HG03457 (cell line): ENCODE measurements around the gene DYNC2I2.
"Not testable (repeated sequence)": the region's sequence is repeated elsewhere in the genome, so short reads cannot be mapped to it uniquely, and the experiment has no call there.

Experiments used
- ATAC-seq: cut with Tn5 transposase; IDR thresholded peaks from one replicate; pipeline ENCODE4 v1.9.1; 2021; ENCODE audit warnings: moderate number of reproducible peaks; ENCODE audit not compliant: unreplicated experiment

The DYNC2I2 gene

DNA sequence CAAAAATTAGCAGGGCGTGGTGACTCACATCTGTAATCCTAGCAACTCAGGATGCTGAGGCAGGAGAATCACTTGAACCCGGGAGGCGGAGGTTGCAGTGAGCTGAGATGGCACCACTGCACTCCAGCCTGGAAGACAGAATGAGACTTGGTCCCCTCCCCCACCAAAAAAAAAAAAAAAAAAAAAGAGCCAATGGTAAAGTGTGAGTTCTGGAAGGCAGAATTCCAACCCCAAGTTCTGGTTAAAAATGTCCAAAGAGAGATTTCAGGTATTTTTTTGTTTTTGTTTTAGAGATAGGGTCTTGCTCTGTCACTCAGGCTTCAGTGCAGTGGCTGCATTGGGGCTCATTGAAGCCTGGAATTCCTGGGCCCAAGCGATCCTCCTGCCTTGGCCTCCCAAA, 30.8 kb upstream of the DYNC2I2 start:
- no peak for ATAC-seq

DNA sequence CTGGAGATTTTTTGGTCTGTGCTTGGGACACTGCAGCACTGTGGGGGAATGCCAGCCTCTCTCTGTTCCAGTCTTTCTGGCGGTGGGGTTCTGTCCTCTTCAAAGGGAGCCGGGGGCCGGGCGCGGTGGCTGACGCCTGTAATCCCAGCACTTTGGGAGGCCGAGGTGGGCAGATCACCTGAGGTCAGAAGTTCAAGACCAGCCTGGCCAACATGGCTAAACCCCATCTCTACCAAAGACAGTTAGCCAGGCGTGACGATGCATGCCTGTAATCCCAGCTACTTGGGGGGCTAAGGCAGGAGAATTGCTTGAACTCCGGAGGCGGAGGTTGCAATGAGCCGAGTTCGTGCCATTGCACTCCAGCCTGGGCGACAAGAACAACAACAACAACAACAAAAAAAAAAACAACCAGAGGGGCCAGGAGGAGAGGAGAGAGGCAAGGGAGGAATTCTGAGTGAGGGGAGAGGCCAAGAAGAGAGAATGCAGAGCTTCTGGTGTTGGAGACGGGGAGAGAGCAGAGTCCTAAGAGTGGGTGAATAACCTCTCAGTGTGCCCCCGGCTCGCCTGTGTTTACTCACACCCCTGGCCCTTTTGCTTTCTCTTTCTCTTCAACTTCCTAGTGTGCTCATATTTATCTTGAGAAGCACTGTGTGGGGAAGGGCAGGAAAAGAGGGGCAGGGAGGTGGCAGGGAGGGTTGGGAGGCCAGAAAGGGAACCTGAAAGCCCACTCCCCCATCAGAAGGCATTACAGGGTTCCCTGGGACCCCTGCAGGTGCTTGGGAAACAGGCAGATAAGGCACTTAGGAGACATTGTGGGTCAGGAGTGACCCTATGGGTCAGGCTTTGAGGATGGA, 29.2 kb upstream of the DYNC2I2 start:
- no peak for ATAC-seq

DNA sequence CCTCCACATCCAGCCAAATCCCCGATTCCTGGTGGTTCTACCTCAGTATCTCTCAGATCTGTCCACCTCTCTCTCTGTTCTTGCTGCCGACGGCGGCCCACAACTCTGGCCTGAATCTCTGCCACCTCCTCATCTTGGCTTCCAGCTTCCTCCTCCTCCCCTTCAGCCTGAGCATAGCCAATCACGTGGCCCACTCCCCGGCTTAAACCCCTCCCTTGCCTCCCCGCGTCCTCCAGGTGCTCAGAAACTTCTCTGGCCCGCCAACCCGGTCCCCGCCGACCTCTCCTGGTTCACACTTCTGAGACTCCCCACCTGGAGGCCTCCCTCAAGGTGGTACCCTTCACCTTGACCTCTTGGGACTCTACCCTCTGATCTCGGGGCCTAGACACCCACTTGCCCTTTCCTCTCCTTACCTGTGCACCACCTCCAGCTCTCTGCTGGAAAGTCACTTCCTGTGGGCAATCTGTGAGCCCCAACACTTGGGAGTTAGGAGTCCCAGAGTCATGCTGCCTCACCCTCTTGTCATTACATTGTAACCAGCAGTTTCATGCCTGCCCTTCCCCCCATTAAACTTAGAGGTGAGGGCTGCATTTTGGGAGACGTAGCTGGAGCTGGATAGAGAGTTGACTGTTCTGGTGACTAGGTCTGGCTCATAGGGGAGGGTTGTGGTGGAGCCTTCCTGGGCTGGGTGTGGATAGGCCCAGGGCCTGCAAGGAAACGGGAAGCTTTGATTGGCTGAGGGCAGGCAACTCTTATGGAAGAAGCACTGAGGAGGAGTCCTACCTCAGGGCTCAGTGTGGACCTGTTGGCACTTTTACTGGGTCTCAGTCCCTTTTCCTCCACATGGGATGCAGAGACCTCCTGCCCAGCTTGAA, 27.9 kb upstream of the DYNC2I2 start:
- ATAC-seq, result no peak

DNA sequence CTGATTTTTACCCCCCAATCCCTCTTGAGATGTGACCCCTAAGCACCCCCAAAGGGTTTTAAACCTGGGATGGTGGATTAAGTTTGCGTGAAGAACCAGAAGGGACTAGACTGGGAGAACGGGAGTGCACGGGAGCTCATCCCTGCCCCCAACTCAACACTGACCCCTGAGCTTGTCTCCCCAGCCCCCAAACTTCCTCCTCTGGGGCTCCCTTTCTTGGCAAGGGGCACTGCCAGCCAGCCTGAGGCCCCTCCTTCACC, 27.3 kb upstream of the DYNC2I2 start:
- ATAC-seq, result no peak

DNA sequence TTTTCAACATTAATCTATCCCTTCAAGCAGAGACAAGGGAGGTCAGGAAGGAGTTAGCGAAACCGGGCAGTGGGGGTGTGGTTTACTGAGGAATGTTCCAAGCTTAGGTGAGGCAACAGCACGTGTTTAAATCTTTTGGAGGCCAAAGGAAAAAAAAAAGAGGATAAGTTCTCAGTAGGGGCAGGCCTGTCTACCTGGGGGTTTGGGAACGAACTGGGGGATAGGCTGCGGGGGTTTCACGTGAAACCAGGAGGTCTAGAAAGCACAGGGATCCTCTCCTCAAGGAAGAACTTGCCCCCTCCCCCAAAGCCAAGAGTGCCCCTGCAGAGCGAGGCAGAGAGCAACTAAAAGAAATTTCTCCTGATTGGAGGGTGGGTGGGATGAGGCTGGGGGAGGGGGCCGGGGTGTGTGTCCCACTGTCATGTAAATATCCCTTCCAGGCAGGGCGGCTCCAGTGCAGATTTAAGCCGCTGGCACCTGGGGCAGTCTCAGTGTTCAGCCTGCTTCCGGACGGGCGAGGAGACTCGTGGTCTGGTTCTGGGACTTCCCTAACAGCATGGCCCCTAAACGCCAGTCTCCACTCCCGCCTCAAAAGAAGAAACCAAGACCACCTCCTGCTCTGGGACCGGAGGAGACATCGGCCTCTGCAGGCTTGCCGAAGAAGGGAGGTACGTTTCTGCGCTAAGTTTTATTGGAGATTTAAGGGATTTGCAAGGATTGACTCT, 26.9 kb upstream of the DYNC2I2 start:
- no peak for ATAC-seq

DNA sequence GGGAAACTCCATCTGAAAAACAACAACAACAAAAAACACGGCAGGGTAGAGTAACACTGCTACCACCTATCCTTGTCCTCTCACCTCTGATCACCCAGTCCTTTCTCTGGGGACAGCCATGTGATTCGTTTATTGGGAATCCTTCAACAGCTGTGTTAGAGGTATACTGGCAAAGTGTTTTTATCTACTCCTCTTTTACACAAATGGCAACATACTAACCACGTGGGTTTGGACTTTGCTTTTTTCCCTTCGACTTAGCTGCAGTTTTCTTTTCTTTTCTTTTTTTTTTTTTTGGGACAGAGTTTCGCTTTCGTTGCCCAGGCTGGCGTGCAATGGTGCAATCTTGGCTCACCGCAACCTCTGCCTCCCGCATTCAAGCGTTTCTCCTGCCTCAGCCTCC, 21.1 kb upstream of the DYNC2I2 start:
- ATAC-seq, result no peak

DNA sequence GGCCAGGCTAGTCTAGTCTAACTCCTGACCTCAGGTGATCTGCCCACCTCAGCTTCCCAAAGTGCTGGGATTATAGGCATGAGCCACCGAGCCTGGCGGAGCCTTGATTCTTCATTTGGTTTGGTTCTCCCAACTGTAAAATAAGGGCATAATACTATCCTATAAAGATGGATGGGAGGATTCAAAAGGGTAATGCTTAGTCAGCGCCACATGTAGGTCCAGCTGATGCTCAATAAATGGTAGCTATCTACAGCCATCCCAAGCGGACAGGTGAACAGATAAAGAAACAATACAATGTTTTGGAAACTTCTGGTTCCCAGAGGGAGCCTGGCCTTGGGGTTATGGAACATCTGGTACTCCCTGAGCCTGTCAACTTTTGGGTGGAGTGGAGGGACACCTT, 18.7 kb upstream of the DYNC2I2 start:
- no peak for ATAC-seq

DNA sequence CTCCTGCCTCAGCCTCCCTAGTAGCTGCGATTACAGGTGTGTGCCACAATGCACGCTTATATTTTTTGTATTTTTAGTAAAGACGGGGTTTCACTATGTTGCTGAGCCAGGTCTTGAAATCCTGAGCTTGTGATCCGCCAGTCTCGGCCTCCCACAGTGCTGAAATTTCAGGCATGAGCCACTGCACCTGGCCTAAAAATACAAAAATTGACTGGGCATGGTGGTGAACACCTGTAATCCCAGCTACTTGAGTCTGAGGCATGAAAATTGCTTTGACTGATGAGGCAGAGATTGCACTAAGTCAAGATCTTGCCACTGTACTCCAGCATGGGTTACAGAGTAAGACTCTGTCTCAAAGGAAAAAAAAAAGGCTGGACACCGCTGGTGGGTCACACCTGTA, 13.1 kb upstream of the DYNC2I2 start:
- no peak for ATAC-seq

DNA sequence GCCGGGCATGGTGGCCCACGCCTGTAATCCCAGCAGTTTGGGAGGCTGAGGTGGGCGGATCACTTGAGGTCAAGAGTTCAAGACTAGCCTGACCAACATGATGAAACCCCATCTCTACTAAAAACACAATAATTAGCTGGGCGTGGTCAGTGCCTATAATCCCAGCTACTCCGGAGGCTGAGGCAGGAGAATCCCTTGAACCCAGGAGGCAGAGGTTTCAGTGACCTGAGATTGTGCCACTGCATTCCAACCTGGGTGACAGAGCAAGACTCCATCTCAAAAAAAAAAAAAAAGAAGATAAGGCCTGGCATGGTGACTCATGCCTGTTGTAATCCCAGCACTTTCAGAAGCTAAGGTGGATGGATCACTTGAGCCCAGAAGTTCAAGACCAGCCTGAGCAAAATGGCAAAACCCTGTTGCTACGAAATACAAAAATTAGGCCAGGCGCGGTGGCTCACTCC, 9.9 kb upstream of the DYNC2I2 start:
- ATAC-seq, result not testable (repeated sequence)

DNA sequence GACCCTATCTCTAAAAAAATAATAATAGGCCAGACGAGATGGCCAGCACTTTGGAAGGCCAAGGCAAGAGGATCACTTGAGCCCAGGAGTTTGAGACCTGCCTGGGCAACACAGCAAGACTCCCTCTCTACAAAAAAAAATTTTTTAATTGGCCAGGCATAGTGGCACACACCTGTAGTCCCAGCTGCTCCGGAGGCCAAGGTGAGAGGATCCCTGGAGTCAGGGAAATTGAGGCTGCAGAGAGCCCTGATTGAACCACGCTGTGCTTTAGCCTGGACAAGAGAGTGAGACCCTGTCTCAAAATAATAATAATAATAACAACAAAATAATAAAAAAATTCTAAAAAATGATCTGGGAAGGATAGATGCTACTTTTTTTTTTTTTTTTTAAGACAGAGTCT, 1.1 kb upstream of the DYNC2I2 start:
- no peak for ATAC-seq

DNA sequence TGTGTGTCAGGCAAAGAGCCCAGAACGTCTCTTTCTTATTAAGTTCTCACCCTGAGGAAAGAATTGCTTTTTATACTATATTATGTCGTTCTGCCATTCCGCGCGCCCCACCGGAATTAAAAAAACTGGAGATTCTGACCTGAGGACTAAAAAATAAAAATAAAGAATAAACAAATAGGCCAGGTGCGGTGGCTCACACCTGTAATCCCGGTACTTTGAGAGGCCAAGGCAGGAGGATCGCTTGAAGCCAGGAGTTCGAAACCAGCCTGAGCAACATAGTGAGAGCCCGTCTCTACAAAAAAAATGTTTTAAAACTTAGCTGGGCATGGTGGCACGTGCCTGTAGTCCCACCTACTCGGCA, 677 bp upstream of the DYNC2I2 start:
- no peak for ATAC-seq

DNA sequence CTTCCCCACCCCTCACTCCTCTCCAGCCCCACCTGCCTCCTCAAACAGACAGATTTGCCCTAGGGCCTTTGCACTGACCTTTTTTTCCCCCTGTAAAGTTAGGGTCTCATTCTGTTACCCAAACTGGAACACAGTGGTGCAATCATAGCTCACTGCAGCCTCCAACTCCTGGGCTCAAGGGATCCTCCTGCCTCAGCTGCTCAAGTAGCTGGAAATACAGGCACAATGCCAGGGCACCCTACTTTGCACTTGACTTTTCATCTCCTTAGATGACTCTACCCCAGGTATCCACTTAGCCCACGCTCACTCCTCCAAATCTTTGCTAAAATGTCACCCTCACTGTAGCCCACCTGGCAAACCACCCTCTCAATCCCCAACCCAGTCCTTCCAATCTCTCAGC, 2.2 kb downstream of the DYNC2I2 start:
- ATAC-seq, result no peak

DNA sequence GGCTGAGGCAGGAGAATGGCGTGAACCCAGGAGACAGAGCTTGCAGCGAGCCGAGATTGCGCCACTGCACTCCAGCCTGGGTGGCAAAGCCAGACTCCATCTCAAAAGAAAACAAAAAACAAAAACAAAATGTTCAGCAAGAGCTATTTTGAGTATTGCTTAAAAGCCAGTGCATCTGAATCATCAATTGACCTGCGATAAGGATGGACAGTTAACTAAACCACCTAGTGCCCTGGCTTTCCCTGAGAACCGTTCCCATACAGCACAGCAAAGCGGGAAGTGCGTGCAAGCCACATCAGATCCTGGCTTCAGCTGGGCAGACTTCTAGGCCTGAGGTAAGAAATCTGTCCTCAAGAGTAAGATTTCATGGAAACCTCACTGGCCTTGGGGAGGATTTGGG, 2.7 kb downstream of the DYNC2I2 start:
- ATAC-seq, result no peak

DNA sequence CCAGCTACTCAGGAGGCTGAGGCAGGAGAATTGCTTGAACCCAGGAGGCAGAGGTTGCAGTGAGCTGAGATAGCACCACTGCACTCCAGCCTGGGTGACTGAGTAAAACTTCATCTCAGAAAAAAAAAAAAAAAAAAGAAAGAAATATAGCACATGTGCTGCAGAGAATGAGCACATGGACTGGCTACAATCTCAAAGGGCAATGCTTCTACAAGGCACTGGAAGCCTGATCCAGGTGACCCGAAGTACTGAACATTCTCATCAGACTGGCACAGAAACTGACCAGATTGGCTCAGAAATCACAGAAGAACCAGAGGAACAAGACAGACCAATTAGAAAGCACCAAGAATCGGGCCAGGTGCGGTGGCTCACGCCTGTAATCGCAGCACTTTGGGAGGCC, 4.8 kb downstream of the DYNC2I2 start:
- ATAC-seq, result no peak

DNA sequence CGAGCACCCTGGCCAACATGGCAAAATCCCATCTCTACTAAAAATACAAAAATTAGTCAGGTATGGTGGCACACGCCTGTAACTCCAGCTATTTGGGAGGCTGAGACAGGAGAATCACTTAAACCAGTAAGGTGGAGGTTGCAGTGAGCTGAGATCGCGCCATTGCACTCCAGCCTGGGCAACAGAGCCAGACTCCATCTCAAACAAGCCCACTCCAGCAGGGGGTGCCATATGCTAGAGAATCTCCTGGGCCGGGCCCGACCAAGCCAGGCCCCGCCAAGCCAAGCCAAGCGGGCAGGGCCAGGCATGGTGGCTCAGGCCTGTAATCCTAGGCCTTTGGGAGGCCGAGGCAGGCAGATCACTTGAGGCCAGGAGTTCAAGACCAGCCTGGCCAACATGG, 8.4 kb downstream of the DYNC2I2 start:
- ATAC-seq, result not testable (repeated sequence)

DNA sequence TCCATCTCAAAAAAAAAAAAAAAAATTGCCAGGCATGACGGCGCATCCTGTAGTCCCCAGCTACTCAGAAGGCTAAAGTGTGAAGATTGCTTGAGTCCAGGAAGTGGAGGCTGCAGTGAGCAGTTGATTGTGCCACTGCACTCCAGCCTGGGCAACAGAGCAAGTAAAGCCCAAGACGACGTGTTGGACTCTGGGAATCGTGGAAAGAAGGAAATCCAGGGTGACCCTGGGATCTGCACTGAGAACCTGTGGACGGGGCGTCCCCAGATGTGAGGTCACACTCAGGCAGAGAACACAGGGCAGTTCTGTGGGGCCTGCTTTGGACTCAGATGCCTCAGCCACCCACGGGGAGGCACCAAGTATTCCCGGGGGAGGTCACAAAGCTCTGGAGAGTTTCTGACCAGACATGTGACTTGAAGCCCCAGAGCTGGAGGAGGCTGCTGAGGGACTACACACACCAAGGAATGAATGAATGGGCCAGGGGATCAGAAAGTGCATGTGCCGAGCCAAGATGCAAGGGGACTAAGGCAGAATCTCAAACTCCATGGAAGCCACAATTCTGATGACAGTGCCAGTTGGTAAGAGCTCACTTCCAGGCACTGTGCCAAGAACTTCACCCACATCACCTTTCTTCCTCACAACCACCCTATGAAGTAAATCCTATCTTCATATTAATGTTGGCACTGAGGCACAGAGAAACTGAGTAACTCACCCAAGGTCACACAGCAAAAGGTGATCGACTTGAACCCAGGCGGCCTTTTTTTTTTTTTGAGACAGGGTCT, 12.9 kb downstream of the DYNC2I2 start:
- no peak for ATAC-seq

DNA sequence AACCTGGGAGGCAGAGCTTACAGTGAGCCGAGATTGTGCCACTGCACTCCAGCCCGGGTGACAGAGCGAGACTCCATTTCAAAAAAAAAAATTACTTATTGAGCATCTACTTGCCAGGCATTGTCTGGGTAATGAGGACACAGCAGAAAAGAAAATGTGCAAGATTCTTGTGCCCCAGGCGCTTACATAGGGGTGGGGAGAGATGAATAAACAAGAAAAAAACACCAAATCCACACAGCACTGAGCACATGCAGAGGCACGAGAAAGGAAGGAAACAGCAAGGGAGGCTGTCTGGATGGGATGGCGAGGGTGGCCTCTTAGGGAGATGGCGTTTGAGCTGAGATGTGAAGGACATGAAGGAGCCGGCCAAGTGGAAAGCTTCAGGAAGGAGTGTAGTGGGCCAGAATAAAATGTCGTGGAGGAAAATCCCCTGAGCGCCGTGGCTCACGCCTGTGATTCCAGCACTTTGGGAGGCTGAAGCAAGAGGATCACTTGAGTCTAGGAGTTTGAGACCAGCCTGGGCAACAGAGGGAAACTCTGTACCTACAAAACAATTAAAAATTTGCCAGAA, 13.9 kb downstream of the DYNC2I2 start:
- ATAC-seq, result no peak

DNA sequence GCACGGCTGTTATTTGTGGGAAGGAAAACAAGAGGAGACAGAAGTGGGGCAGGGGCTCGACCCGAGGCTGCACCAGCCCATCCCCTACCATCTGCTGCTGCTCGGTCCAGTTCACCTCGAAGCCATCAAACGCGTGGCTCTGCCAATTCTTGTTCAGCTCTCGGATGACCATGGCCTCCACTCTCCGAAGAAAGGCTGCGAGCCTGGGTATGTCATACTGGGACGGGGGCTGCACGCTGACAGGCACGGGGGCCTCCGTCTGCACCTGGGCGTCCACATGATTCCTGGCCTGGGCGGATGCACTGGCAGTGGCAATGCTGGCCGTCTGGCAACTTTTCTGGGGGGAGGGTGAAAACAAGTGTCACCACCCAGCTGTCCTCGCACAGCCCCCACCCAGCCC, 16.0 kb downstream of the DYNC2I2 start:
- no peak for ATAC-seq

DNA sequence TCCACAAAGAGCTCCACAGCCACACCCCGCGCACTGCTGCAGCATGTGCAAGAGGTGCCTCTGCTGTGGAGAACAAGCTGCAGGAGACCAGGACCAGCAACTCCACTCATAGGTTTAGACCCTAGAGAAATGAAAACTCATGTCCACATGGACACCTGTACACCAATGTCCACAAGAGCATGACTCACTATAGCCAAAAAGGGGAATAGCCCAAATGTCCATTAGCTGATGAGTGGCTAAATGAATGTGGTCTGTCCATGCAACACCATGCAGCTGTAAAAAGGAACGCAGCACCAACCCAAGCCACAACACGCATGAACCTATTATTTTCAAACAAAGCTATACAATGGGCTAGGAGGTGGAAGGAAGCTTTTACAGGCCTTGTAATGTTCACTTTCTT, 18.1 kb downstream of the DYNC2I2 start:
- ATAC-seq, result no peak

DNA sequence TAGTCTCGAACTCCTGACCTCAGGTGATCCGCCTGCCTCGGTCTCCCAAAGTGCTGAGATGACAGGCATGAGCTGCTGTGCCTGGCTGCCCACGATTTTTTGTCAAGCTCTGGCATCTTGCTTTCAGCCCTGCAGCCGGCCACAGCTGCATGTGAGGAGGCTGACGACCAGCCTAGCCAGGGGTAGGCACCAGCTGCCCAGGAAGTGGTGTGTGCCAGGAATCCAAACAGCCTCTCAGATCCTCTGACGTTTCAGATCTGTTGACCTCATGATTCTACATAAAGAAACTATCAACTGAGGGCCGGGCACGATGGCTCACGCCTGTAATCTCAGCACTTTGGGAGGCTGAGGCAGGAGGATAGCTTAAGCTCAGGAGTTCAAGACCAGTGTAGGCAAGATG, 19.0 kb downstream of the DYNC2I2 start:
- no peak for ATAC-seq
